Gastroesophageal sphincter (tissue), 3 donors: ENCODE data around the gene PRKN.

Experiments used
- EP300 ChIP-seq: sonication (generic); formaldehyde crosslinking; IDR thresholded peaks from one replicate; pipeline ENCODE4 v1.6.1; 2017; ENCODE audit warnings: antibody characterized with exemption, mild to moderate bottlenecking
- POLR2A ChIP-seq, 2 donors: fragments of 450-650 bp; IDR thresholded peaks; one replicate each; pipeline ENCODE4 v1.6.1; 2017; ENCODE audit warnings: antibody characterized with exemption in 2 of 2, mild to moderate bottlenecking in 2 of 2, moderate library complexity in 1 of 2
- POLR2AphosphoS5 ChIP-seq: sonication (generic); formaldehyde crosslinking; IDR thresholded peaks from one replicate; pipeline ENCODE4 v1.6.1; 2017; ENCODE audit warnings: antibody characterized with exemption
- TF ChIP-seq, protein P1 (sequence below), 4 experiments: fragments of 200-600 bp in 2 of 4; fragments of 450-650 bp in 2 of 4; sonication (generic) in 1 of 4; IDR thresholded peaks; one replicate each; pipeline ENCODE4 v1.5.1; 2017 to 2019; ENCODE audit warnings: antibody characterized with exemption in 4 of 4, mild to moderate bottlenecking in 2 of 4, moderate library complexity in 2 of 4

GRCh38 chr6:162385980-162386379 is 341.6 kb downstream of the PRKN start:
- TF ChIP-seq EP300 (no peak), POLR2A (IDR thresholded peaks at IDR 0.05) (no peak), POLR2AphosphoS5 (no peak)
- TF ChIP-seq, protein P1, sequence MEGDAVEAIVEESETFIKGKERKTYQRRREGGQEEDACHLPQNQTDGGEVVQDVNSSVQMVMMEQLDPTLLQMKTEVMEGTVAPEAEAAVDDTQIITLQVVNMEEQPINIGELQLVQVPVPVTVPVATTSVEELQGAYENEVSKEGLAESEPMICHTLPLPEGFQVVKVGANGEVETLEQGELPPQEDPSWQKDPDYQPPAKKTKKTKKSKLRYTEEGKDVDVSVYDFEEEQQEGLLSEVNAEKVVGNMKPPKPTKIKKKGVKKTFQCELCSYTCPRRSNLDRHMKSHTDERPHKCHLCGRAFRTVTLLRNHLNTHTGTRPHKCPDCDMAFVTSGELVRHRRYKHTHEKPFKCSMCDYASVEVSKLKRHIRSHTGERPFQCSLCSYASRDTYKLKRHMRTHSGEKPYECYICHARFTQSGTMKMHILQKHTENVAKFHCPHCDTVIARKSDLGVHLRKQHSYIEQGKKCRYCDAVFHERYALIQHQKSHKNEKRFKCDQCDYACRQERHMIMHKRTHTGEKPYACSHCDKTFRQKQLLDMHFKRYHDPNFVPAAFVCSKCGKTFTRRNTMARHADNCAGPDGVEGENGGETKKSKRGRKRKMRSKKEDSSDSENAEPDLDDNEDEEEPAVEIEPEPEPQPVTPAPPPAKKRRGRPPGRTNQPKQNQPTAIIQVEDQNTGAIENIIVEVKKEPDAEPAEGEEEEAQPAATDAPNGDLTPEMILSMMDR (IDR thresholded peaks at IDR 0.05), result no peak
